ENCODE measurements around the gene APIP. TPM values are rescaled to one million over a fixed set of nuclear protein-coding genes. Genes with fewer than 3 reads are reported as not detected.

The APIP gene
- total RNA-seq, 1 donor from 2014 or later = 23.5 TPM

DNA sequence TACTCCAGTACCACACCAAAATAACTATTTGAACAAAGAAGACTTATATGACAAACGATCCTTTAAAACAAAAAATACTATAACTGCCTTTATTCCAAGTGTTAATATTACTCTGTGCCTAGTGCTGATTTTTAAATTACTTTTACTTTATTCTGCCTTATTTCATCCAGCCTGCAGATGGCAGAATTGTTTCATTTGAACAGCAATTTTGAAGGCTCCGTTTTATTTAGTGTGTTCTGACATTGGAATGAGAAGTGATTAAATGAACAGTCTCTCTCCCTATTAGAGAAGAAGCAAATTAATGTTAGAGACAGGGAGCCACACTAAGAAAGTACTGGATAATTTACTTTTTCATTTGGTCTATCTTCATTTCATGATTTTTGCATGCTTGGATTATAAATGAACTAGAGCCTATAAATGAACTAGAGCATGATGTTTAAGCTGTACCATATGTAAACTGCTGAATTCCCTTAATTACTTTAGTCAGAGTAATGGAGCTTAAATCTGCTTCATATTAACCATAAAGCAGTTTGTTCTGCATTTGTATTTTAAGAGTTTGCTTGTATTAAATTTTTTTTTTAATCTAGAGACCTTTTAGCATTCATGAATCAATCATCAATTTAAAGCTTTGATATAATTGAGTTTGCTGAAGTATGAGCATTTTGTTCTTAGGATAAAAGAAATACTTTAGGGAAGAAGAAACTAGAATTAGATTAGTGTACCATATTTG is 10.1 kb upstream of the APIP start:
- no peak for DNase-seq (ENCODE audit: low spot score, unreplicated experiment)
- Mint-ChIP-seq H3K9me3 (ENCODE audit: low read depth) (peaks cover 3% of the 10 kb centered on the region), H3K4me1 (ENCODE audit: low read depth) (peaks cover 42% of the 10 kb centered on the region), H3K27me3 (no peaks in the 10 kb centered on the region), H3K27ac (no peak overlapping the region), H3K36me3 (ENCODE audit: insufficient read depth) (peaks cover 5% of the 10 kb centered on the region), H3K4me3 (ENCODE audit: low read depth) (no peak overlapping the region)
- TF ChIP-seq, protein P1, sequence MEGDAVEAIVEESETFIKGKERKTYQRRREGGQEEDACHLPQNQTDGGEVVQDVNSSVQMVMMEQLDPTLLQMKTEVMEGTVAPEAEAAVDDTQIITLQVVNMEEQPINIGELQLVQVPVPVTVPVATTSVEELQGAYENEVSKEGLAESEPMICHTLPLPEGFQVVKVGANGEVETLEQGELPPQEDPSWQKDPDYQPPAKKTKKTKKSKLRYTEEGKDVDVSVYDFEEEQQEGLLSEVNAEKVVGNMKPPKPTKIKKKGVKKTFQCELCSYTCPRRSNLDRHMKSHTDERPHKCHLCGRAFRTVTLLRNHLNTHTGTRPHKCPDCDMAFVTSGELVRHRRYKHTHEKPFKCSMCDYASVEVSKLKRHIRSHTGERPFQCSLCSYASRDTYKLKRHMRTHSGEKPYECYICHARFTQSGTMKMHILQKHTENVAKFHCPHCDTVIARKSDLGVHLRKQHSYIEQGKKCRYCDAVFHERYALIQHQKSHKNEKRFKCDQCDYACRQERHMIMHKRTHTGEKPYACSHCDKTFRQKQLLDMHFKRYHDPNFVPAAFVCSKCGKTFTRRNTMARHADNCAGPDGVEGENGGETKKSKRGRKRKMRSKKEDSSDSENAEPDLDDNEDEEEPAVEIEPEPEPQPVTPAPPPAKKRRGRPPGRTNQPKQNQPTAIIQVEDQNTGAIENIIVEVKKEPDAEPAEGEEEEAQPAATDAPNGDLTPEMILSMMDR (IDR thresholded peaks at IDR 0.05; ENCODE audit: unreplicated experiment) = peak; percentile 85

DNA sequence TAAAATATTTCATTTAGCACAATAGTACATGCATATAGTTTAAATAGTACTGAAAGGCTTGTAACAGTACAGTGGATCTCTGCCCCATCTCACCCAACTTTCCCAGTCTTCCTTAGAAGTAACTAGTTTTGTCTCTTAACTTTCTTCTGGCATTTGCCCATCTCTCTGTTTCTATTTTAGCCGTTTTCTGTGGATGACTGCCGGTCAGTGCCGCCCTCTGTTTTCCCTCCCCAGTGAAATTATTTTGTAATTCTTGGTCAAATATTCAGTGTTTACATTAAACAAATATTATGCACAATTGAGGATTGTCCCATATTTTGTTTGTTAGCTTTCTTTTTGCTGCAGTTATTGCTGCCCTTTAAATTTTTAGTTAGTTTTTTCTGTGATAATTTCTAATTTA is 8.5 kb upstream of the APIP start:
- H3K36me3 Mint-ChIP-seq (ENCODE audit: insufficient read depth) = peaks cover 1% of the 10 kb centered on the region
- H3K9me3 Mint-ChIP-seq (ENCODE audit: low read depth) = no peaks in the 10 kb centered on the region
- no peaks in the 10 kb centered on the region for H3K27me3 Mint-ChIP-seq
- TF ChIP-seq, protein P1 (IDR thresholded peaks at IDR 0.05; ENCODE audit: unreplicated experiment) = no peak
- no peak for DNase-seq (ENCODE audit: low spot score, unreplicated experiment)
- peaks cover 30% of the 10 kb centered on the region for H3K4me1 Mint-ChIP-seq (ENCODE audit: low read depth)
- H3K27ac Mint-ChIP-seq = no peak overlapping the region
- H3K4me3 Mint-ChIP-seq (ENCODE audit: low read depth) = no peak overlapping the region

DNA sequence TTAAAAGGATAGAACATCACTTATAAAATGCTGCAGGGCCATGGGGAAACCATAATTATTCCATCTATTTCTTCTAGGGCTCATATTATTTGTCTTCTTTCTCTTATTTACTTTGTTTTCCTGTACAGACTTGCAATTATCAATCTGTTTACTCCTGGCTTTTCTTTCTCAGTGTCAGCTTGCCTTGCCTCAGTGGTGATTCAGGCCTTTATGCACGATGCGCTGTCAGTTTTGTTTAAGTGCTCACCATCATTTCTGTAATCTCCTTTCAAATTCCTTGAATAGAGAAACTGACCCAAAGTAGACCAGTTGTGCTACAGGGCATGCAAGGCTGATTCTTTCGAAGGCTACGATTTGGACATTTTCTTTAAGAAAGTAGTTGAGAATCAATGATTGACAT is 5.0 kb upstream of the APIP start:
- Mint-ChIP-seq H3K27ac (no peak overlapping the region), H3K27me3 (no peaks in the 10 kb centered on the region), H3K36me3 (ENCODE audit: insufficient read depth) (no peaks in the 10 kb centered on the region), H3K4me1 (ENCODE audit: low read depth) (peaks cover 17% of the 10 kb centered on the region), H3K9me3 (ENCODE audit: low read depth) (no peaks in the 10 kb centered on the region), H3K4me3 (ENCODE audit: low read depth) (no peak overlapping the region)
- TF ChIP-seq, protein P1 (IDR thresholded peaks at IDR 0.05; ENCODE audit: unreplicated experiment) = no peak
- DNase-seq (ENCODE audit: low spot score, unreplicated experiment) = no peak

DNA sequence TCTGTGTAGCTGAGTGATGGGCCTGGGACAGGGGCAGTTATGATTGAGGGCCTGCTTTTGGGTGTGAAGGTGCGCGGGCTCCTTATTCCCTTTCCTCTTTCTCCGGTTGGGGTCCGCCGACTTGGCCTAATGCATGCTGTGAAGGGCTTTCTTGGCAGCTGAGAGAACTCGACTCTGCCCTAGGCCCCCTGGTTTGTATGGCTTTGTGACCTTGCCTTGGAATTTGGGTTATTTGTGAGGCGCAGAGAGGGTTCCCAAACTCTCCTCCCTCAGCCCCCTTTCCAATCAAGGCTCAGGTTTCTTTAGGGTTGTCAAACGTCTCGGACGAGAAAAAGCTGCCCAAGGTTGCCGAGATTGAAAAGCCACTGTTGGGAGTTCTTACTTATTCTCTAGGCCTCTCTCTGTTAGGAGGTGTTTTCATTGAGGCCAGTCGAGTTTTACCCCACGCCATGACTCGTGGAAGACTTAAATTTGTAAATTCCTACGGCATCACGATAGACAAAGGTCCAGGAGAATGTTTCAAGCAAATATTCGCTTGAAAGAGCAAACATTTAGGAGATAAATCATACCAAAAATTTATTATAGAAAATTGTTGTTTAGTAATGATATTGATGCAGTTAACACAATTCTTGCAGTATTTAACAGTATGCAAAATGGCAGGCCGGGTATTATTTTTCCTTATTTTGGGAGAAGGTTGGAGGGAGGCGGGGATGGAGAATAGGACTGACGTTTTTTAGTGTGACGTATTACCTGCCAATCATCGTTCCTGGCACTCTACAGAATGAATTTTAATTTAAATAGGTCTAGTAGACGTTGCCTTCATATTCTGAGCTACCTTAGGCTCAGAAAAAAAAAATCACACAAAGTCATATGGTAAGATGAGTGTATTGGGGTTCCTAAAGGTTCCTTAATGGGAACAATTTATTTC is 928 bp upstream of the APIP start:
- Mint-ChIP-seq H3K4me3 (ENCODE audit: low read depth) (peak overlapping the region; percentile 99), H3K9me3 (ENCODE audit: low read depth) (peaks cover 6% of the 10 kb centered on the region), H3K27ac (peak overlapping the region; percentile 99), H3K36me3 (ENCODE audit: insufficient read depth) (peaks cover 16% of the 10 kb centered on the region), H3K27me3 (no peaks in the 10 kb centered on the region), H3K4me1 (ENCODE audit: low read depth) (peaks cover 21% of the 10 kb centered on the region)
- TF ChIP-seq, protein P1 (IDR thresholded peaks at IDR 0.05; ENCODE audit: unreplicated experiment) = no peak
- DNase-seq (ENCODE audit: low spot score, unreplicated experiment) = no peak

Data from progenitor cell of endocrine pancreas (in vitro differentiated cells).